ENCODE data around the gene MBP. TPM values are rescaled to one million over a fixed set of nuclear protein-coding genes. Genes with fewer than 3 reads are reported as not detected.
A peak's percentile ranks its signal among the peaks of the same experiment; 100 is the strongest.

MBP gene
- total and polyA plus RNA-seq, 2 donors (not counting 1 experiment from before 2014, with no cell fraction given), result 2.3 to 3.6 TPM

GRCh38 chr18:77072566-77072965 is 60.0 kb downstream of the MBP start:
- Histone ChIP-seq H4K20me1 (ENCODE audit: control insufficient read depth, extremely low read depth, insufficient read depth, low read length) (no peaks in the 10 kb centered on the region), H3K4me1 (ENCODE audit: control insufficient read depth, extremely low read depth, insufficient read depth, low read length) (peaks cover 29% of the 10 kb centered on the region), H3K79me2 (ENCODE audit: control insufficient read depth, insufficient read depth, low read length) (no peaks in the 10 kb centered on the region), H3K4me3 (replicated peaks in 1 of 4; ENCODE audit: control extremely low read depth in 1 of 4, insufficient read depth in 1 of 4, low read depth in 3 of 4, low read length in 4 of 4) (no peak overlapping the region), H3K36me3 (ENCODE audit: control insufficient read depth, insufficient read depth, low read length) (no peaks in the 10 kb centered on the region), H2AFZ (ENCODE audit: low read length) (no peak overlapping the region), H3K27ac (ENCODE audit: insufficient read depth, low read length) (peak overlapping the region; percentile 55), H3K9ac (ENCODE audit: insufficient read depth, low read length) (no peak overlapping the region), H3K9me3 (ENCODE audit: control insufficient read depth, insufficient read depth, low read depth, low read length) (no peaks in the 10 kb centered on the region), H3K27me3 (ENCODE audit: control insufficient read depth, insufficient read depth, low read length) (no peaks in the 10 kb centered on the region), H3K4me2 (ENCODE audit: extremely low read depth, insufficient read depth, low read length) (no peak overlapping the region)
- no peak for DNase-seq (ENCODE audit: low read depth in 2 of 2)
- no peak for TF ChIP-seq EZH2 (IDR thresholded peaks at IDR 0.05; ENCODE audit: low read length, missing control alignments)
- no peak for TF ChIP-seq CTCF (conservative IDR thresholded peaks at IDR 0.05 in 1 of 2, IDR thresholded peaks at IDR 0.05 in 1 of 2; ENCODE audit: low read depth in 1 of 2, low read length in 2 of 2)

GRCh38 chr18:77071711-77072292 is 60.8 kb downstream of the MBP start:
- peaks cover 37% of the 10 kb centered on the region for H3K4me1 ChIP-seq (ENCODE audit: control insufficient read depth, extremely low read depth, insufficient read depth, low read length)
- H3K27me3 ChIP-seq (ENCODE audit: control insufficient read depth, insufficient read depth, low read length), result no peaks in the 10 kb centered on the region
- H3K9me3 ChIP-seq (ENCODE audit: control insufficient read depth, insufficient read depth, low read depth, low read length), result no peaks in the 10 kb centered on the region
- no peak overlapping the region for H3K9ac ChIP-seq (ENCODE audit: insufficient read depth, low read length)
- H4K20me1 ChIP-seq (ENCODE audit: control insufficient read depth, extremely low read depth, insufficient read depth, low read length), result no peaks in the 10 kb centered on the region
- H3K36me3 ChIP-seq (ENCODE audit: control insufficient read depth, insufficient read depth, low read length), result no peaks in the 10 kb centered on the region
- no peaks in the 10 kb centered on the region for H3K79me2 ChIP-seq (ENCODE audit: control insufficient read depth, insufficient read depth, low read length)
- TF ChIP-seq CTCF (conservative IDR thresholded peaks at IDR 0.05 in 1 of 2, IDR thresholded peaks at IDR 0.05 in 1 of 2; ENCODE audit: low read depth in 1 of 2, low read length in 2 of 2) (no peak), EZH2 (IDR thresholded peaks at IDR 0.05; ENCODE audit: low read length, missing control alignments) (no peak)
- H2AFZ ChIP-seq (ENCODE audit: low read length), result no peak overlapping the region
- no peak overlapping the region for H3K4me3 ChIP-seq (replicated peaks in 1 of 4; ENCODE audit: control extremely low read depth in 1 of 4, insufficient read depth in 1 of 4, low read depth in 3 of 4, low read length in 4 of 4)
- peak overlapping the region; percentile 21 for H3K4me2 ChIP-seq (ENCODE audit: extremely low read depth, insufficient read depth, low read length)
- peak overlapping the region; percentile 77 for H3K27ac ChIP-seq (ENCODE audit: insufficient read depth, low read length)
- peak; percentile 96 to 99 for DNase-seq (ENCODE audit: low read depth in 2 of 2)

GRCh38 chr18:77071061-77071460 is 61.5 kb downstream of the MBP start:
- no peaks in the 10 kb centered on the region for H3K79me2 ChIP-seq (ENCODE audit: control insufficient read depth, insufficient read depth, low read length)
- no peaks in the 10 kb centered on the region for H3K9me3 ChIP-seq (ENCODE audit: control insufficient read depth, insufficient read depth, low read depth, low read length)
- peaks cover 39% of the 10 kb centered on the region for H3K4me1 ChIP-seq (ENCODE audit: control insufficient read depth, extremely low read depth, insufficient read depth, low read length)
- no peaks in the 10 kb centered on the region for H3K27me3 ChIP-seq (ENCODE audit: control insufficient read depth, insufficient read depth, low read length)
- no peaks in the 10 kb centered on the region for H4K20me1 ChIP-seq (ENCODE audit: control insufficient read depth, extremely low read depth, insufficient read depth, low read length)
- H3K36me3 ChIP-seq (ENCODE audit: control insufficient read depth, insufficient read depth, low read length), result no peaks in the 10 kb centered on the region
- H3K9ac ChIP-seq (ENCODE audit: insufficient read depth, low read length), result no peak overlapping the region
- H3K4me3 ChIP-seq (replicated peaks in 1 of 4; ENCODE audit: control extremely low read depth in 1 of 4, insufficient read depth in 1 of 4, low read depth in 3 of 4, low read length in 4 of 4), result no peak overlapping the region
- peak overlapping the region; percentile 77 for H3K27ac ChIP-seq (ENCODE audit: insufficient read depth, low read length)
- H2AFZ ChIP-seq (ENCODE audit: low read length), result no peak overlapping the region
- TF ChIP-seq EZH2 (IDR thresholded peaks at IDR 0.05; ENCODE audit: low read length, missing control alignments) (no peak), CTCF (conservative IDR thresholded peaks at IDR 0.05 in 1 of 2, IDR thresholded peaks at IDR 0.05 in 1 of 2; ENCODE audit: low read depth in 1 of 2, low read length in 2 of 2) (no peak)
- no peak overlapping the region for H3K4me2 ChIP-seq (ENCODE audit: extremely low read depth, insufficient read depth, low read length)
- DNase-seq (ENCODE audit: low read depth in 2 of 2), result no peak
